ENCODE measurements around the gene MXD4.

GRCh38 chr4:2269618-2270163, 7.8 kb upstream of the MXD4 start:
- TF ChIP-seq, protein P1, sequence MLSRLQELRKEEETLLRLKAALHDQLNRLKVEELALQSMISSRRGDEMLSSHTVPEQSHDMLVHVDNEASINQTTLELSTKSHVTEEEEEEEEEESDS (CRISPR knock-in tag; IDR thresholded peaks at IDR 0.05; ENCODE audit: borderline replicate concordance), result no peak
- no peak for TF ChIP-seq ZNF670 (CRISPR knock-in tag; IDR thresholded peaks at IDR 0.05; ENCODE audit: borderline replicate concordance)
- TF ChIP-seq ZNF33B (CRISPR knock-in tag; IDR thresholded peaks at IDR 0.05), result no peak
- no peak for TF ChIP-seq NR3C1 (CRISPR knock-in tag; IDR thresholded peaks at IDR 0.05)
- no peak for TF ChIP-seq RXRB (CRISPR knock-in tag; IDR thresholded peaks at IDR 0.05; ENCODE audit: borderline replicate concordance)
- TF ChIP-seq CTCF (CRISPR knock-in tag; IDR thresholded peaks at IDR 0.05), result no peak
- TF ChIP-seq ZNF7 (CRISPR knock-in tag; IDR thresholded peaks at IDR 0.05), result no peak

Measured in HepG2 (cell line).